Activated T-helper 2 cell treated with anti-CD3 and anti-CD28 coated beads, Interferon-gamma antibody, Interleukin-2, Interleukin-4, amounts not matched to agents 10 μg/mL and 5 μg/mL and 100 μg/mL, durations not matched to agents 14 hours and 24 hours and 36 hours (primary cell): ENCODE measurements around the gene AKR1A1. TPM values are rescaled to one million over a fixed set of nuclear protein-coding genes. Genes with fewer than 3 reads are reported as not detected.
"Not testable (repeated sequence)": the region's sequence is repeated elsewhere in the genome, so short reads cannot be mapped to it uniquely, and the experiment has no call there.

Source experiments
- DNase-seq: peaks from one replicate; pipeline ENCODE4 v3.0.0; 2021; ENCODE audit warnings: low spot score
- H3K27ac Mint-ChIP-seq: one replicate; pipeline ENCODE4 v1.8.0; 2021; ENCODE audit warnings: mixed read lengths
- H3K27me3 Mint-ChIP-seq: one replicate; pipeline ENCODE4 v1.8.0; 2021; ENCODE audit warnings: low read depth, mixed read lengths
- H3K36me3 Mint-ChIP-seq: one replicate; pipeline ENCODE4 v1.8.0; 2021; ENCODE audit warnings: low read depth, mixed read lengths
- H3K4me1 Mint-ChIP-seq: one replicate; pipeline ENCODE4 v1.8.0; 2021; ENCODE audit warnings: low read depth, mixed read lengths
- H3K4me3 Mint-ChIP-seq: one replicate; pipeline ENCODE4 v1.8.0; 2021; ENCODE audit warnings: low read depth, mild to moderate bottlenecking, moderate library complexity, mixed read lengths
- H3K9me3 Mint-ChIP-seq: one replicate; pipeline ENCODE4 v1.8.0; 2021; ENCODE audit warnings: mixed read lengths
- intact Hi-C: fragments of 100-400 bp; cut with micrococcal nuclease; formaldehyde crosslinking; loops from one replicate; pipeline ENCODE4 v1.15.1; 2023
- total RNA-seq: library from RNA; stranded (reverse); gene quantifications from 2 replicates; pipeline ENCODE4 v1.2.3, GENCODE V29; 2022

AKR1A1 gene
- total RNA-seq, 1 donor from 2014 or later: 210 TPM

DNA sequence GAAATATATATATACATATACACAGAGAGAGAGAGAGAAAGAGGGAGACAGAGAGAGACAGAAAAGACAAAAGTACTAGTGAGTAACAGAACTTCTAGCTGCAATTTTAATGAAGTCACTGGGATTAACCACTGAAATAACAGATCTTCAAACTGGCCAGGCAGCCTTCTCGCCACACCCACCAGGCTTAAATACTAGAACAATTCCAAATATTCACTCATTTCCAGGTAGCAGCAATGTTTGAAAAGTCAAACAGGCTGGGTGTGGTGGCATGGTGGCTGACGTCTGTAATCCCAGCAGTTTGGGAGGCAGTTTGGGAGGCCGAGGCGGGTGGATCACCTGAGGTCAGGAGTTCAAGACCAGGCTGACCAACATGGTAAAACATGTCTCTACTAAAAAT lies 34.2 kb upstream of the AKR1A1 start:
- peak overlapping the region; percentile 33 for H3K27ac Mint-ChIP-seq
- no peak overlapping the region for H3K4me3 Mint-ChIP-seq
- H3K4me1 Mint-ChIP-seq: peaks cover 30% of the 10 kb centered on the region
- H3K9me3 Mint-ChIP-seq: no peaks in the 10 kb centered on the region
- intact Hi-C loops: no loop called here
- H3K36me3 Mint-ChIP-seq: peaks cover 77% of the 10 kb centered on the region
- H3K27me3 Mint-ChIP-seq: no peaks in the 10 kb centered on the region
- DNase-seq: no peak

DNA sequence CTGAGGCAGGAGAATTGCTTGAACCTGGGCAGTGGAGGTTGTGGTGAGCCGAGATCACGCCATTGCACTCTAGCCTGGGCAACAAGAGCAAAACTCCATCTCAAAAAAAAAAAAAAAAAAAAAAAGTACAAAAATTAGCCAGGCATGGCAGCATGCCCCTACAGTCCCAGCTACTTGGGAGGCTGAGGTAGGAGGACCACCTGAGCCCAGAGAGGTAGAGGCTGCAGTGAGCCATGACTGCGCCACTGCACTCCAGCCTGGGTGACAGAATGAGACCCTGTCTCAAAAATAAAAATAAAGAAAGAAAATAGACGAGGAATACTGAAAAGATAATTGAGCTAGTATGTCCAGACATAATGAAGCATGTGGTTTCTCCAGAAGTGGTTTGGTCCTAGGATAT lies 32.3 kb upstream of the AKR1A1 start:
- peaks cover 63% of the 10 kb centered on the region for H3K36me3 Mint-ChIP-seq
- H3K27me3 Mint-ChIP-seq, H3K27ac Mint-ChIP-seq, H3K9me3 Mint-ChIP-seq, intact Hi-C loops, DNase-seq: not testable (repeated sequence)
- peak overlapping the region; percentile 96 for H3K4me3 Mint-ChIP-seq
- H3K4me1 Mint-ChIP-seq: peaks cover 39% of the 10 kb centered on the region

DNA sequence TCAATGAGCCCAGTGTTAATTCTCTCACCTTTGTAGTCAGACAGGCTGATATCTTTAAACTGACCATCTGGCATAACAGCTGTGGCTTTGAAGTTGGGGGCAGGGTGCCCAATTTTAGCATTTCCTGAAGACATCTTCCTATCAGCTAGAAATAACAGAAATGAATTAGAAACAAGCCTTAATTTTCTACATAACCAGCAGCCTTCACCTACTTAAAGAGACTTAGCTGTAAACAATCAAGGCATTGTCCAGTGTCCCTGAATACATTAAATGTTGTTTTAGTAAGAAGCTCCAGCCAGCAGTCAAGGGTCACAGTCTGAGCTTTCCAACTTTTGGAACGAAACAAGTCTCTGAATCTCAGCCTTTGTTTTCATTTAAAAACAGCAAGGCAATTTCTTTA lies 31.7 kb upstream of the AKR1A1 start:
- Mint-ChIP-seq H3K27me3 (no peaks in the 10 kb centered on the region), H3K9me3 (no peaks in the 10 kb centered on the region), H3K4me1 (peaks cover 41% of the 10 kb centered on the region), H3K36me3 (peaks cover 58% of the 10 kb centered on the region), H3K27ac (no peak overlapping the region), H3K4me3 (peak overlapping the region; percentile 96)
- DNase-seq: no peak
- intact Hi-C loops: no loop called here

DNA sequence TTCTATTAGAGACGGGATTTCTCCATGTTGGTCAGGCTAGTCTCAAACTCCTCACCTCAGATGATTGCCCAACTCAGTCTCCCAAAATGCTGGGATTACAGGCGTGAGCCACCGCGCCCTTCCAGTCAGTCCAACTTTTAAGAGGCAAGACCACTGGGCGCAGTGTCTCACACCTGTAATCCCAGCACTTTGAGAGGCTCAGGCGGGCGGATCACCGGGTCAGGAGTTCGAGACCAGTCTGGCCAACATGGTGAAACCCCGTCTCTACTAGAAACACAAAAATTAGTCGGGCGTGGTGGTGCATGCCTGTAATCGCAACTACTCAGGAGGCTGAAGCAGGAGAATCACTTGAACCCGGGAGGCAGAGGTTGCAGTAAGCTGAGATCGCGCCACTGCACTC lies 30.9 kb upstream of the AKR1A1 start:
- peaks cover 43% of the 10 kb centered on the region for H3K4me1 Mint-ChIP-seq
- intact Hi-C loops: loop anchor here (2.0 kb wide), 1 partner anchor 51 kb away; no protein-coding TSS in a partner anchor
- H3K27ac Mint-ChIP-seq: peak overlapping the region; percentile 52
- H3K36me3 Mint-ChIP-seq: peaks cover 49% of the 10 kb centered on the region
- not testable (repeated sequence) for H3K9me3 Mint-ChIP-seq, DNase-seq, H3K27me3 Mint-ChIP-seq
- peak overlapping the region; percentile 96 for H3K4me3 Mint-ChIP-seq

DNA sequence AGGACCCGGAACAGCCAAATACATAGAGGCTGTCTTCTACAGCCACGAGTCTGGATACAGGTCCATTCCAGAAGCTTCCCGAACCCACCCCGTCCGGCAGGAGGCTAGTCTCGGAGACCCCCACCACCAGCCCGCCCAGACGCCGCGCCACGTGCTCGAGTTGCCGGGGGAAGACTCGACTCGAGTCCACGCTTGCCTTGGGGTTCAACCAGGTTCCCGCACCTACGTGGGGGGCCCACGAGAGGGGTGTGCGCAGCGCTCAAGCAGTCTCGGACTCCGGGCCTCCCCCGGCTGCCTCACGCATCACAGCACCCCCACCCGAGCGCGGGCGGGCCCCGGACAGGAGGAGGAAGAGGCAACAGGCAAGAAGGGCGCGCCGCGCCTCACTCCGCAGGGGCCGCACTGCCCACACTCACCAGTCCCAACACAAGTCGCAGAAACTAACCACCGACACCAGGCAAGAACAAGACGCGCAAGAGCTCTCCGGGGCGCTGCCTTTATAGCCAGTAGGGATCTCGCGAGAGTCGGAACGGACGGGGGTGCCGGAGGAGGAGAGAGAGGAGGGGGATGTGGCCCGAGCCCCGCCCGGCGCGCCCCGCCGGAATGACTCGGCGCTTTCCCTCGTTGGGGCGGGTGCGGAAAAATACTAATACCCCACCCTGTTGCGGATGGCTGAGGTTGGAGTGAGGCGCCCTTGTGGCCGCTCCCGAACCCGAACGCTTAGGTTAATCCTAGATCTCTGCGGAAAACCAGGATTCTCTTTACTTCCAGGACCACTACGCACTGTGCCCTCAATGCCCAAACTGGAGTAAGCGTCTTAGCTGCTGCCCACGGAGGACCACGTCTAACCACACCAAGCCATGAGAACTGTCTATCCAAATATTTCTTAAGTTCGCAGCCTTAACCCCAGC lies 29.0 kb upstream of the AKR1A1 start, which contains the start of gene PRDX1:
TSS of gene PRDX1 (minus strand) at position 472 of the 911 bp plus-strand sequence. CDS start 2,841 bp downstream, outside the sequence.
- peak; percentile 96 for DNase-seq
- Mint-ChIP-seq H3K4me3 (peak within 1 kb of the TSS; percentile 96), H3K4me1 (peaks cover 37% of the 10 kb centered on the region), H3K36me3 (peaks cover 30% of the 10 kb centered on the region), H3K9me3 (no peaks in the 10 kb centered on the region), H3K27ac (peak within 1 kb of the TSS; percentile 95), H3K27me3 (peaks cover 4% of the 10 kb centered on the region)
- intact Hi-C loops: loop anchor here (1.0 to 2.0 kb wide), 7 partner anchors 15 to 791 kb away; partner anchors contain the start of genes CCDC163 and MMACHC

DNA sequence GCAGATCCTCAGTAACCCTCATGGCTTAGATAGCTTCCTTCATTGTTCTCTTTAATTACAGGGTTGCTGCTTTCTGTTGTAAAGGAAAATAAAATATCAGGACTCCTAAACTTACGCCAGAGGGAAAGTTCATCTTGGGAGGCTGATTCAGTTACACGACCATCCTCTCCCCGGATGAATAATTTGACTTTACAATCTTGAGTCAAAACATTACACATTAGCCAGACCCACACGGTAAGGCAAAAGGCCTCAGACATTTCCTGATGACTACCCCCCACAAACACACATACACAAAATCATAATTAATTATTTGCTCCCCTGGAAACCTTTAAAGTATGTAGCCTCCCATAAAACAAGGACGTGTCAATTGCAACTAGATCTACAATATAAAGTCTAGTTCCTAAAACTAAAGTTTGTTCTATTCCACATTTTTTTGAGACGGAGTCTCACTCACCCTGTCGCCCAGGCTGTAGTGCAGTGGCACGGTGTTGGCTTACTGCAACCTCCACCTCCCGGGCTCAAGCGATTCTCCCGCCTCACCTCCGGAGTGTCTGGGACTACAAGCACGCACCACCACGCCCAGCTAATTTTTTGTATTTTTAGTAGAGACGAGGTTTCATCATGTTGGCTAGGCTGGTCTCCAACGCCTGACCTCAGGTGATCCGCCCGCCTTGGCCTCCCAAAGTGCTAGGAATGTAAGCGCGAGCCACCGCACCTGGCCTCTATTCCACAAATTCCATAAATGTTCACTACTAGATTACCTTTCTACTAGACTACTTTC lies 28.1 kb upstream of the AKR1A1 start:
- Mint-ChIP-seq H3K27ac (peak overlapping the region; percentile 95), H3K27me3 (peaks cover 5% of the 10 kb centered on the region), H3K9me3 (no peaks in the 10 kb centered on the region), H3K4me3 (peak overlapping the region; percentile 96), H3K36me3 (peaks cover 22% of the 10 kb centered on the region), H3K4me1 (peaks cover 32% of the 10 kb centered on the region)
- no peak for DNase-seq
- intact Hi-C loops: loop anchor here (1.0 kb wide), 3 partner anchors 14 to 22 kb away; partner anchors contain the start of genes CCDC163 and MMACHC

DNA sequence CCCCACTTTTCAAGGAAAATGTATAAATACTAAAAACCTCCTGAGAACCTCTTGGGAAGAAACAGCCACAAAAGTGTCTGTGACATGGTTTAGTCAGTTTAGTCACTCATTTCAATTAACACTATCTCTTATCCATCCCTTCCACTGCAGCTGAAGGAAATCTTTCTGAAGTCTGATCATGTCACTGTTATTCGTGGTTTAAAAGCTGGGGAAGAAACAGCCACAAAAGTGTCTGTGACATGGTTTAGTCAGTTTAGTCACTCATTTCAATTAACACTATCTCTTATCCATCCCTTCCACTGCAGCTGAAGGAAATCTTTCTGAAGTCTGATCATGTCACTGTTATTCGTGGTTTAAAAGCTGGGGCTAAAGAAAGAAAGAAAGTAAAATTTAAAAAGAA lies 27.1 kb upstream of the AKR1A1 start:
- DNase-seq, H3K9me3 Mint-ChIP-seq, intact Hi-C loops, H3K27me3 Mint-ChIP-seq: not testable (repeated sequence)
- H3K4me1 Mint-ChIP-seq: peaks cover 32% of the 10 kb centered on the region
- peak overlapping the region; percentile 95 for H3K27ac Mint-ChIP-seq
- H3K4me3 Mint-ChIP-seq: peak overlapping the region; percentile 42
- peaks cover 20% of the 10 kb centered on the region for H3K36me3 Mint-ChIP-seq

DNA sequence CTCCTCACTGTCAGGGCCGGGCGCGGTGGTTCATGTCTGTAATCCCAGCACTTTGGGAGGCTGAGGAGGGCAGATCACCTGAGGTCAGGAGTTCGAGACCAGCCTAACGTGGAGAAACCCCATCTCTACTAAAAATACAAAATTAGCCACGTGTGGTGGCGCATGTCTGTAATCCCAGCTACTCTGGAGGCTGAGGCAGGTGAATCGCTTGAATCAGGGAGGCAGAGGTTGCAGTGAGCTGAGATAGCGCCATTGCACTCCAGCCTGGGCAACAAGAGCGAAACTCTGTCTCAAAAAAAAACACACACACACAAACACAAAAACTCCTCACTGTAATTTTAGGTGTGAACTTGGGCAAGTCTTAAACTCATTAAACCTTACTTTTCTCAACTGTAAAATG lies 26.7 kb upstream of the AKR1A1 start:
- H3K9me3 Mint-ChIP-seq, H3K27me3 Mint-ChIP-seq, intact Hi-C loops, H3K27ac Mint-ChIP-seq, H3K4me3 Mint-ChIP-seq, DNase-seq: not testable (repeated sequence)
- Mint-ChIP-seq H3K4me1 (peaks cover 28% of the 10 kb centered on the region), H3K36me3 (peaks cover 16% of the 10 kb centered on the region)

DNA sequence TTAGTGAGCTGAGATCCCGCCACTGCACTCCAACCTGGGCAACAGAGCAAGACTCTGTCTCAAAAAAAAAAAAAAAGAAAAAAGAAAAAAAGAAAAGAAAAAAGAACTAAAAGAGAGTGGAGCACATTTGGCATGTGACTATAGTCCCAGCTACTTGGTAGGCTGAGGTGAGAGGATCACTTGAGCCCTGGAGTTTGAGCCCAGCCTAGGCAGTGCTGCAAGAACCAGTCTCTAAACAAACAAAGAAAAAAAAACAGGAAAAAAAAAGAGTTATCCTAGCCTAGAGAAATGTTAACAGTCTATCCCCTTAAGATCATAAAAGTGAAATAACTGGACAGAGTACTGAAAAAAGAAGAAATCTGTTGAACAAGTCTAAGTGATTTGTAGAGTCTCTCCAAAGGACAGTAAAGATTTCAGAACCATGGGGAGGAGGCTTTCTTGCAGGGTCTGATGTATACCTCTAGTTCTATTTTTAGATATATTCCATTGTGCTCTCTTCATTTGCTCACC lies 24.4 kb upstream of the AKR1A1 start:
- H3K27ac Mint-ChIP-seq: no peak overlapping the region
- peaks cover 22% of the 10 kb centered on the region for H3K4me1 Mint-ChIP-seq
- intact Hi-C loops: no loop called here
- no peak for DNase-seq
- peaks cover 5% of the 10 kb centered on the region for H3K27me3 Mint-ChIP-seq
- H3K36me3 Mint-ChIP-seq: peaks cover 1% of the 10 kb centered on the region
- H3K9me3 Mint-ChIP-seq: no peaks in the 10 kb centered on the region
- no peak overlapping the region for H3K4me3 Mint-ChIP-seq

DNA sequence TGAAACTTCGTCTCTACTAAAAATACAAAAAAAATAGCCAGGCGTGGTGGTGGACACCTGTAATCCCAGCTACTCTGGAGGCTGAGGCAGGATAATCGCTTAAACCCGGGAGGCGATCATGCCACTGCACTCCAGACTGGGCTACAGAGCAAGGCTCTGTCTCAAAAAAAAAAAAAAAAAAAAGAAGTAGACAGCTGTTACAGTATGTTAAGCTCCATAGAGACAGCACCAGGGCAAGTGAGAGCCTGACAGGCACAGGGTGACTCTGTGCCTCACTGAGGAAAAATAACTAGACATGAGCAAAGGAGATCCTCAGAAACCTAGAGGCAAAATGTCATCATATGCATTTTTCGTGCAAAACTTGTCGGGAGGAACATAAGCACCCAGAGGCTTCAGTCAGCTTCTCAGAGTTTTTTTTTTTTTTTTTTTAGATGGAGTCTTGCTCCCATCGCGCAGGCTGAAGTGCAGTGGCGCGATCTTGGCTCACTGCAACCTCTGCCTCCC lies 19.9 kb upstream of the AKR1A1 start:
- Mint-ChIP-seq H3K27ac (no peak overlapping the region), H3K4me1 (peaks cover 5% of the 10 kb centered on the region), H3K27me3 (peaks cover 10% of the 10 kb centered on the region), H3K36me3 (no peaks in the 10 kb centered on the region), H3K9me3 (no peaks in the 10 kb centered on the region), H3K4me3 (no peak overlapping the region)
- intact Hi-C loops: no loop called here
- no peak for DNase-seq

DNA sequence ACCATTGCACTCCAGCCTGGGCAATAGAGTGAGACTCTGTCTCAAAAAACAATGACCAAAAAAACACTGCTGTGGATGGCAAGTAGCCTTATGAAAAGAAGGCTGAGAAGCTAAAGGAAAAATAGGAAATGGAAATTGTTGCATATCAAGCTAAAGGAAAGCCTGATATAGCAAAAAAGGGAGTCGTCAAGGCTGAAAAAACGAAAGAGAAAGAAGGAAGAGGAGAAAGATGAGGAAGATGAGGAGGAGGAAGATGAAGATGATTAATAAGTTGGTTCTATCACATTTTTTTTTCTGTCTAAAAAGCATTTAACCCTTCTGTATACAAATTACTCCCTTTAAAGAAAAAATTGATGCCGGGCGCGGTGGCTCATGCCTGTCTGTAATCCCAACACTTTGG lies 18.8 kb upstream of the AKR1A1 start:
- H3K9me3 Mint-ChIP-seq: no peaks in the 10 kb centered on the region

DNA sequence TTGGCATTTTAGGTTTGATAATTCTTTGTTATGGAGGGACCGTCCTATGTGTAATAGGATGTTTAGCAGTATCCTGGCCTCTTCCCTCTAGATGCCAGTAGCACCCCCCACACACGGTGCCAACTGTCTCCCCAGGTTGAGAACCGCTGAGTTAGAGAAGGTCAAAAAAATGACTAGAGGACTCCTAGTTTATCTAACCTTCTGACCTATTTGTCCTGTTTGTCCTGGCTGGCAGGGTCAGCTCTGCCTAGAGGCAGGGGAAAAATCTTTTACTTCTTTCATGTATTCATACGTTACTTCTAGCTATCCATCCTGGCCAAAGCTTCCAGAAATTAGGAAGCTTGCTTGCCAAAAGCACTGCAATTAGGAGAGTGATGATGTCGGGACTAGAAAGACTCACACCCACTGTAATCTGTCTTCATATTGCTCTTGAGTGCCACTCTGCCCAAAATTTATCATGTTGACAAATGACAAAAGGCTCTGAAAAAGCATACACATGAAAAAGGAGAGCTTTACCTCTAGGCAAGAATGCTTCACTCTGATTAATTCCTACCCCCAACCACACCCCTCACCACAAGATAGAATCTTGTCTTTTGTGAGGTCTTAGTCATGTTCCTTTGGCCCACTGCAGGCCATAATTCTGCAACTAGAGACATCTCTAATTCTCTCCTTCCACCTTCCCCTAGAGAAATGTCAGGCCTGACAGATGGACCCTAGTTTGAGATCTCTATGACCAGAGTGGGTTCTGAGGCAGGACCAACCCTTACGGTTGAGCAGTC lies 14.4 kb upstream of the AKR1A1 start:
- intact Hi-C loops: loop anchor here (1.0 kb wide), 2 partner anchors 8 to 14 kb away; no protein-coding TSS in a partner anchor
- Mint-ChIP-seq H3K9me3 (no peaks in the 10 kb centered on the region), H3K4me3 (no peak overlapping the region), H3K27me3 (peaks cover 6% of the 10 kb centered on the region), H3K27ac (peak overlapping the region; percentile 71), H3K36me3 (no peaks in the 10 kb centered on the region), H3K4me1 (peaks cover 22% of the 10 kb centered on the region)
- DNase-seq: no peak

More for the DNA sequence above, 18.8 kb upstream of the AKR1A1 start:
- Mint-ChIP-seq H3K27ac (no peak overlapping the region), H3K27me3 (peaks cover 6% of the 10 kb centered on the region), H3K36me3 (no peaks in the 10 kb centered on the region), H3K4me1 (peaks cover 17% of the 10 kb centered on the region), H3K4me3 (no peak overlapping the region)
- intact Hi-C loops: no loop called here
- DNase-seq: no peak
